ENCODE data around the gene TRIP6.
A peak's percentile ranks its signal among the peaks of the same experiment; 100 is the strongest.
"Not testable (repeated sequence)": the region's sequence is repeated elsewhere in the genome, so short reads cannot be mapped to it uniquely, and the experiment has no call there.

TRIP6 gene

DNA sequence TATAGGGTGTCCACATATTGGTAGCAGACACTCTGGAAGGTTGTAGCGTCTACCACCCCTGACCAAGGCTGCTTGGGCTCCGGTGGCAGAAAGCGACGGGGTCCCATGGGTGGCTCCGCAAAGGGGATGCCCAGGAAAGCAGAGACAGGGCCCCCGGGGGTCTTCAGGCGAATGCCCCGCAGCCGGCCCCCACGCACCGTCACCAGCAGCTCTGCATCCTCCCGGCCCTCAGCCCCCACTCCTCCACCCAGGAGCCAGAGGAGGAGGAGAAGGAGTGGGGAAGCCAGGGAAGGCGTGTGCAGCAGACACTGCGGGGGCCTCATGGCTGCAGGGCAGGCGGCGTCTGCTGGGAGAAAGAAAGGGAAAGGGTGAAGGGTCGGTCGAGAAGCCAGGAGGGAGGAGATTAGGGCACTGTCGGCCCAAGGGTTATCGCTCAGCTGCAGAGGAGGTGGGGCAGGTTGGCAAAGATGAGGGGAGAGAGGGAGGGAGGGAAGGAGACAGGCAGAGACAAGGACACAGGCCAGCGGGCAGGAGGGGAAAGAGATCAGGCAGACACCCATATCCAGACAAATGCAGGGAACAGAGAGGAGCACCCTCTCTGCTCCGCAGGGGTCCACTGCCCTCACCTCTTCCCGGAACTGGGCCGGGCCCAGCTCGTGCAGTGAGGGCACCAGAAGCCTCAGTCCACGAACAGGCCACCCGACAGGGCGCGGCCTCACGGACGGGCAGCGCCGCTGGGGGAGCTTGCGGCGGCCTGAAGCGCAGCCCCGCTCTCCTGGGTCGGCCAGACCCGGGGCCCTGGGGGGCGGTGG is 26.9 kb downstream of the TRIP6 start:
- H3K4me3 Mint-ChIP-seq: no peak overlapping the region
- intact Hi-C loops (cut with micrococcal nuclease): loop anchor here (5.0 kb wide), 1 partner anchor 193 kb away; the partner anchor contains the start of gene TRIM56
- H3K9me3 Mint-ChIP-seq: no peaks in the 10 kb centered on the region
- peaks cover 37% of the 10 kb centered on the region for H3K4me1 Mint-ChIP-seq (ENCODE audit: low read depth)
- no peaks in the 10 kb centered on the region for H3K36me3 Mint-ChIP-seq (ENCODE audit: low read depth)
- H3K27me3 Mint-ChIP-seq: peaks cover 79% of the 10 kb centered on the region
- H3K27ac Mint-ChIP-seq: no peak overlapping the region

DNA sequence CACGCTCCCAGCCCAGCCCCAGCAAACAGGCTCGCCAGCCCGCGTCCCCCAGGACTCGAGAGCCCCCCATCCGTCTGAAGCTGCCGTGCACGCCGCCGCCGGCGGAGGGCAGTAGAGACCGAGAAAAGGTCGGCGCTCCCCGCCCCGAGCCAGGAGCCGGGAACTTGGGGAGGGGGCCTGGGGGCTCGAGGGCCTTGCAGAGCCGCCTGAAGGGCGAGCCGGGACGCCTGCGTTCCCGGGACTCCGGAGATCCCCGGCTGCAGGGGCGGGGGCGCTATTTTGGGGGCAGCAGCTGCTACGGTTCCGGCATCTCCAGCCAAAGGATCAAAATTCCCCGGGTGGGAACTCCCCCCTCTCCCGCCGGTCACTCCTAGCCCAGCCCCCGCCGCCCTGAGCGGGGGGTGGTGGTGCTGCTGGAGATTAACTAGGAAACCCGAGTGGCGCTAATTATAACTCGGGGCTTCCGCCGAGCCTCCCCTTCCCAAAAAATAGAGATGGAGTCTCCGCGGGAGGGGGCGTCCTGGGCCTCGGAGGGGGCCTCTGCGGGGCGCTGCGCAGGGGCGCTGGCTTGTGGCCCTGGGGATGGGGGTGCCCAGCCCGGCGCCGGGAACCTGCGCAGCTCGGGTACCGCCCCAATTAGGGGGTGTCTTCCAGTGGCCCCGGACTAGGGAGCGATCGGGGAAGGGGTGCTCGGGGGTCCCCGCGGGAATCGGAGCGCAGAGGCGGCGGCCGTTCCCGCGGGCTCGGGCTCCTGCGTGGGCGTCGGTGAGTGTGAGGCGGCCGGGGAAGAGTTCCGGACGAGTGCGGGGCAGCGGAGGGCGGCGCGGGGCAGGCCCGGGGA is 27.9 kb downstream of the TRIP6 start:
- intact Hi-C loops (cut with micrococcal nuclease): loop anchor here (1.0 to 5.0 kb wide), 3 partner anchors 72 to 192 kb away; partner anchors contain the start of genes MUC12 and TRIM56
- H3K36me3 Mint-ChIP-seq (ENCODE audit: low read depth): no peaks in the 10 kb centered on the region
- no peak overlapping the region for H3K27ac Mint-ChIP-seq
- H3K27me3 Mint-ChIP-seq: peaks cover 88% of the 10 kb centered on the region
- peak overlapping the region; percentile 40 for H3K4me3 Mint-ChIP-seq
- H3K4me1 Mint-ChIP-seq (ENCODE audit: low read depth): peaks cover 33% of the 10 kb centered on the region
- H3K9me3 Mint-ChIP-seq: no peaks in the 10 kb centered on the region

DNA sequence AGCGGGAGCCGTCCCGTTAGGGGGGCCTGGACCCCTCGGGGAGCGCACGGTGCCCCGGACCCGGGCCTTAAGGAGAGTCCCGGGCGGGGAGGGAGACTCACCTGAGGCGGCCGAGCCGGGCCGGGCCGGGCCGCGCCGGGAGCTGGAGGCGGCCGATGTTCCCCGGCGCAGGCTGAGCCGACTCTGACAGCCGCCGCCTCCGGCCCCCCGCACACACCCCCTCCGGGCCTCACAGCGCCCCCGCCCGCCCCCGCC is 28.4 kb downstream of the TRIP6 start, which contains the start of gene ACHE:
Gene ACHE (minus strand): TSS at position 188 of the 255 bp plus-strand sequence. CDS start 1,656 bp downstream, outside the sequence.
- H3K27me3 Mint-ChIP-seq: peaks cover 86% of the 10 kb centered on the region
- H3K9me3 Mint-ChIP-seq: no peaks in the 10 kb centered on the region
- intact Hi-C loops (cut with micrococcal nuclease): loop anchor here (1.0 to 5.0 kb wide), 2 partner anchors 72 to 164 kb away; partner anchors contain the start of gene MUC12

DNA sequence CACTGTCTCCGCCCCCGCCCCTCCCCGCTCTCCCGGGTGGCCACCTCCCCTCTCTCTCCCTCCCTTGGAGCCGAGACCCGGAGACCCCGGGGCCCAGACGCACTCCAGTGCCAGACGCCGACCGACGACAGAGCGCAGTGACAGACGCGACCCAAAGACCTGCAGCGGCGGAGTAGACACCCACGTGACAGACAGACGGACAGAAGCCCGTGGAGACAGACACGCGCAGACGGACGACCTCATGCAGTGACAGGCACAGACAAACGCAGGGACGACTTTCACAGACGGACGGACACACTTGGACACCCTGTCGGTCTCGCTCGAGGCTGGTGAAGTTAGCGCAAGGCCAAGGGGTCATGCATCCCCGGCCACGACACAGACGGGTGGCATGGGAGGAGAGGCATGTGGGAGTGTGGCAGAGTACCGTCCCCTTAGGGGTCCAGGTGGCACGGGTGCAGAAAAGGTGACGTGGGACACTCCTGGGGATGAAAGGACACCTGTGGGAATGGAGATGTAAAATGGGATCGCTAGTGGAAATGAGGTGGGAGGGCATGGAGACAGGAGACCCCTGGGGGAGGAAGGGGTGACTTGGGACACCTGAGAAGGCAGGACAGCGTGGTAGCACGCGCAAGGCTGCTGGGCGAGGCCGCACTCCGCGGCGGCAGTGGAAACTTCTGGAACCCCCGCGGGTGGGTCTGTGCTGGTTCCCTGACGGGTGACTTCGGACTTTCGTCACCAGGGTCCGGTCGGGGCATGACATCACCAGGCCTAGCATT is 29.0 kb downstream of the TRIP6 start:
- H3K27ac Mint-ChIP-seq: peak overlapping the region; percentile 33

More for the DNA sequence above, 28.4 kb downstream of the TRIP6 start, which contains the start of gene ACHE:
- Mint-ChIP-seq H3K27ac (peak within 1 kb of the TSS; percentile 33), H3K36me3 (ENCODE audit: low read depth) (no peaks in the 10 kb centered on the region), H3K4me1 (ENCODE audit: low read depth) (peaks cover 28% of the 10 kb centered on the region), H3K4me3 (peak within 1 kb of the TSS; percentile 68)

DNA sequence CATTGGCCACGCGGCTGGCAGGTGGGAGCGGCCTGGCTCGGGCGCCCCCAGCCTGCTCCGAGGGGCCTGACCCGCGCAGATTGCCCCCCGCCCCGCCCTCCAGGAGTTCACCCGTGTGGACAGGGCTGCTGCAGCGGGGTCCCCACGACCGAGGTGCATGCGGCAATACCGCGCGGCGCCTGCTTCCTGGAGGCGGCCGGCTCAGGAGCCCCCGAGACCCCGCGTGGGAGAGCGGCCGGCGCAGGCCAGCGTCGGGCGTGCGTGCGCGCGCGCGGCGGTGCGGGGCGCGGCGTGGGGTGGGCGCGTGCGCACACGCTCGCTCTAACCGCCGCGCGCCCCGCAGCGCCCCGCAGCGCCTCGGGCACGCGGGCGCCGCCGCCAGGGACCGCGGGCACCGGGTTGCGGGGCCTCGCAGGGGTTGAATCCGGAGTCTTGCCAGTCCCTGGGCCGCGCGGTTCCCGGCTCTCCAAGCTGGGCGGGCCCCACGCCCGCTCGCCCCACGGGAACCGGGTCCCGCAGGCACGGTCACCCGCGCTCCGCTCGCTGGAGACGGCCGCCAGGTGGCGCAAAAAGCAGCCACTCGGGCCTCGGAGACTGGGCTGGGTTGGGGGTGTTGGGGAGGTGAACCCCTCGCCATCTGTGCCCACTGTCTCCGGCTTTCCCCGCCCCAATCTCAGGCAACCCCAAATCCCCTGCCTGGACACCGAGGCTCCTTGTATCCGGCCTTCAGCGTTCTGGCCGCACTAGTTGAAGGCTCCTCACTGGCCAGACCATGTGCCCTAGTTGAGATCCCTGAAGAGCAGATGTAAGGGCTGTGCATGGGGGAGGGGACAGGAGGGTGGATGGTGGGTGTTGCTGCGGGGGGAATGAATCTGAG is 29.8 kb downstream of the TRIP6 start:
- Mint-ChIP-seq H3K9me3 (no peaks in the 10 kb centered on the region), H3K27me3 (peaks cover 81% of the 10 kb centered on the region), H3K27ac (no peak overlapping the region), H3K4me1 (ENCODE audit: low read depth) (peaks cover 18% of the 10 kb centered on the region), H3K36me3 (ENCODE audit: low read depth) (no peaks in the 10 kb centered on the region), H3K4me3 (peak overlapping the region; percentile 41)
- intact Hi-C loops (cut with micrococcal nuclease): loop anchor here (5.0 kb wide), 1 partner anchor 70 kb away; the partner anchor contains the start of gene MUC12

More for the DNA sequence above, 29.0 kb downstream of the TRIP6 start:
- H3K27me3 Mint-ChIP-seq: peaks cover 86% of the 10 kb centered on the region
- peak overlapping the region; percentile 68 for H3K4me3 Mint-ChIP-seq
- H3K4me1 Mint-ChIP-seq (ENCODE audit: low read depth): peaks cover 22% of the 10 kb centered on the region
- H3K9me3 Mint-ChIP-seq: no peaks in the 10 kb centered on the region
- intact Hi-C loops (cut with micrococcal nuclease): loop anchor here (1.0 to 5.0 kb wide), 2 partner anchors 71 to 163 kb away; partner anchors contain the start of gene MUC12
- no peaks in the 10 kb centered on the region for H3K36me3 Mint-ChIP-seq (ENCODE audit: low read depth)

DNA sequence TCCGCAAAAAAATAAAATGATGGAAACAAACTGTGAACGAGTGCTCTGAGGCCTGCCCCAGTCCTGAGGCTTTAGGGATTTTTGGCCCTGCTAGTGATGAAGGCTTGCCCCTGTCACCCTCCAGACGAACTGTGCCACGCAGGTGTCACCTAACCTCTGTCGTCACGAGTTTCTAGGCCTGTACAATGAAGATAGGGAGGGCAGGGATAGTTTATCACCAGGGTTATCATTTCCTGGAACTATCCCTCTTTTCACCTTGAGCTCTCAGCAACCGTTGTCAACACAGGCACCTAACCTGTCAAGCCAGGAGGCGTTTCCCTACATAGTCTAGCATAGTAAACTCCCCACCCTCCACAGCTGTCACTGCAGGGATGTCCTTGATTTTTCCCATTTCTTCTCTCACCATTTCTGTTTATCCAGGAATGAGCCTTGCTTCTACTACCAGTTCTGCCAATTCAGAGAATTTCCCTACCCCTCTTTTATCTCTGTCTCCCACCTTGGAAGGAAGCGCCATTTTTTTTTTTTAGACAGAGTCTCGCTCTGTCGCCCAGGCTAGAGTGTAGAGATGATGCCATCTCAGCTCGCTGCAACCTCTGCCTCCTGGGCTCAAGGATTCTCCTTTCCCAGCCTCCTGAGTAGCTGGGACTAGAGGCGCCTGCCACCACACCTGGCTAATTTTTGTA is 30.7 kb downstream of the TRIP6 start:
- Mint-ChIP-seq H3K36me3 (ENCODE audit: low read depth) (no peaks in the 10 kb centered on the region), H3K27ac (no peak overlapping the region), H3K27me3 (peaks cover 79% of the 10 kb centered on the region), H3K9me3 (no peaks in the 10 kb centered on the region), H3K4me3 (no peak overlapping the region), H3K4me1 (ENCODE audit: low read depth) (peaks cover 18% of the 10 kb centered on the region)
- intact Hi-C loops (cut with micrococcal nuclease): loop anchor here (5.0 kb wide), 1 partner anchor 69 kb away; the partner anchor contains the start of gene MUC12

DNA sequence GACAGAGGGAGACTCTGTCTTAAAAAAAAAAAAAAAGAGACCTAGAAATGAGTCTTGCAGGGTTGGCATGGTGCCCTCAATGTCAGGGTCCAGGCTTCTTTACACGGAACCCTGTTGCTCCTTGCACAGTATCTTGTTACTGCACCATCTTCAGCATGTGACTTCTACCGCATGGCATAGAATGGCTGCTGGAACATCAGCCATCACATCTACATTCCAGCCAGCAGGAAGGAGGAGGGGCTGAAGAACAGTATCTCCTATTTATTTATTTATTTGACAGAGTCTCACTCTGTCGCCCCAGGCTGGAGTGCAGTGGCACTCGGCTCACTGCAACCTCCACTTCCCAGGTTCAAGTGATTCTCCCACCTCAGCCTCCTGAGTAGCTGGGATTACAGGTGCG is 32.2 kb downstream of the TRIP6 start:
- no peak overlapping the region for H3K4me3 Mint-ChIP-seq
- H3K36me3 Mint-ChIP-seq (ENCODE audit: low read depth): no peaks in the 10 kb centered on the region
- H3K27ac Mint-ChIP-seq: no peak overlapping the region
- H3K9me3 Mint-ChIP-seq: no peaks in the 10 kb centered on the region
- intact Hi-C loops (cut with micrococcal nuclease): loop anchor here (5.0 kb wide), 1 partner anchor 68 kb away; the partner anchor contains the start of gene MUC12
- peaks cover 18% of the 10 kb centered on the region for H3K4me1 Mint-ChIP-seq (ENCODE audit: low read depth)
- peaks cover 72% of the 10 kb centered on the region for H3K27me3 Mint-ChIP-seq

DNA sequence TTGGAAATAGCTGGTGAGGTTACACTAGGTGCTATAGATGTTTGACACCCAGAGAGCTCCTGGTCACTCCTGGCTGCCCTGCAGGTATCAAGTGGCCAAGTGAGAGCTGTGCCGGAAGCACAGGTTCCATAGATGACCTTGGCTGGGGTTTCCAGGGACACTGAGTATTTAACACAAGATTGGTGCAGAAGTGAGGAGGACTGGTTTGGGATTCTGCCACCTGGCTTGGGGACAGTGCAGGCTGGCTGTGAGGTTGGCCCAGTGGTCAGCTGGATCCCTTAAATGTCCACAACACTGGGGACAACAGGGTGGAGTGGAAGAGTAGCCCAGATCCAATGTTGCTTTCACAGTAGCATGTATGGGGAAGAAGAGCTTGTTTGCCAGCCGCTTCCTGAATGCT is 33.8 kb downstream of the TRIP6 start:
- peaks cover 10% of the 10 kb centered on the region for H3K4me1 Mint-ChIP-seq (ENCODE audit: low read depth)
- no peaks in the 10 kb centered on the region for H3K9me3 Mint-ChIP-seq
- H3K4me3 Mint-ChIP-seq: no peak overlapping the region
- H3K36me3 Mint-ChIP-seq (ENCODE audit: low read depth): no peaks in the 10 kb centered on the region
- intact Hi-C loops (cut with micrococcal nuclease): no loop called here
- H3K27ac Mint-ChIP-seq: no peak overlapping the region
- peaks cover 64% of the 10 kb centered on the region for H3K27me3 Mint-ChIP-seq

DNA sequence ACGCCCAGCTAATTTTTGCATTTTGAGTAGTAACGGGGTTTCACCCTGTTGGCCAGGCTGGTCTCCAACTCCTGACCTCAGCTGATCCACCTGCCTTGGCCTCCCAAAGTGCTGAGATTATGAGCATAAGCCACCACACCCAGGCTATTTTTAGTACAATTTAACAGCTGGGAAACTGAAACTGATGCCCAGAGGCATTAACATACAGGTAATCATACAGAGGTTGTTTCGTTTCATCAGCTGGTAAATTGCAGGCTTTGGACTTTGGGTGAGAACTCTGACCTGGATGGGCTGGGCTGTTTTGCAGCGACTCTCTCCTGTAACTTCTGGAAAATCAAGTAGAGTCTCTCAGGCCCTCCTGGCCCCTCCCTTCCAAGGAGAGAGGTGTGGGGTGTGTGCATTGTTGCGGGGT is 34.7 kb downstream of the TRIP6 start:
- Mint-ChIP-seq H3K36me3 (ENCODE audit: low read depth) (no peaks in the 10 kb centered on the region), H3K9me3 (no peaks in the 10 kb centered on the region), H3K4me1 (ENCODE audit: low read depth) (peaks cover 5% of the 10 kb centered on the region), H3K27me3 (peaks cover 59% of the 10 kb centered on the region), H3K27ac (no peak overlapping the region), H3K4me3 (no peak overlapping the region)
- intact Hi-C loops (cut with micrococcal nuclease): no loop called here

DNA sequence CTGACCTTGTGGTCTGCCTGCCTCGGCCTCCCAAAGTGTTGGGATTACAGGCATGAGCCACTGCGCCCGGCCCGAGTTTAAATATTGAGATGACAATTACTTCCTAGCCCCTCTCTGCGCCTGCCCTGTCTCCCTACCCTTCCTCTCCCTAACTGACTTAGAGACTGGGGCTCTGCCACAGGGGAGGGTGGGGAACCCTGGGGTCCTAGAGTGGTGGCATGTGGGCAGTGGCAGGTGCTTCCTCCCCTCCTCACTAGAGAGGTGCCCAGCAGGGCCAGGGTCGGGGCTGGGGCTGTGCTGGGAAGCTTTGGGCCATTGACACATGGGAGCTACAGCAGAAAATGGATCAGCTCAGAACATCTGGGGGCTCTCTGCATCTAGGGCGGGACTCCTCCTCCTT is 35.5 kb downstream of the TRIP6 start:
- Mint-ChIP-seq H3K27ac (no peak overlapping the region), H3K27me3 (peaks cover 53% of the 10 kb centered on the region), H3K4me3 (no peak overlapping the region), H3K36me3 (ENCODE audit: low read depth) (no peaks in the 10 kb centered on the region), H3K9me3 (no peaks in the 10 kb centered on the region), H3K4me1 (ENCODE audit: low read depth) (no peaks in the 10 kb centered on the region)
- intact Hi-C loops (cut with micrococcal nuclease): no loop called here

DNA sequence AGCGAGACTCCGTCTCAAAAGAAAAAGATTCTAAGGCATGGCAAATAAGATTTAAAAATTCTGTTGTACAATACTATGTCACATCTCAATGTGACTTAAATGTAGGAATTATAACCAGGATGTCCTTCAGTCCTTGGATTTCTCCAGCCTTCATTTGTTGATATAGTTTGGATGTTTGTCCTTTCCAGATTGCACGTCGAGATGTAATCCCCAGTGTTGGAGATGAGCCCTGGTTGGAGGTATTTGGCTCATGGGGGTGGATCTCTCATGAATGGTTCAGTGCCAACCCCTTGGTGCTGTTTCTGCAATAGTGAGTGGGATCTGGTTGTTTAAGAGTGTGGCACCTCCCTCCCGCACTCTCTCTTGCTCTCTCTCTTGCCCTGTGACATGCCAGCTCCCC is 41.3 kb downstream of the TRIP6 start:
- Mint-ChIP-seq H3K36me3 (ENCODE audit: low read depth) (no peaks in the 10 kb centered on the region), H3K4me3 (no peak overlapping the region), H3K9me3 (no peaks in the 10 kb centered on the region), H3K27me3 (peaks cover 10% of the 10 kb centered on the region), H3K27ac (peak overlapping the region; percentile 32), H3K4me1 (ENCODE audit: low read depth) (peaks cover 18% of the 10 kb centered on the region)
- intact Hi-C loops (cut with micrococcal nuclease): no loop called here

DNA sequence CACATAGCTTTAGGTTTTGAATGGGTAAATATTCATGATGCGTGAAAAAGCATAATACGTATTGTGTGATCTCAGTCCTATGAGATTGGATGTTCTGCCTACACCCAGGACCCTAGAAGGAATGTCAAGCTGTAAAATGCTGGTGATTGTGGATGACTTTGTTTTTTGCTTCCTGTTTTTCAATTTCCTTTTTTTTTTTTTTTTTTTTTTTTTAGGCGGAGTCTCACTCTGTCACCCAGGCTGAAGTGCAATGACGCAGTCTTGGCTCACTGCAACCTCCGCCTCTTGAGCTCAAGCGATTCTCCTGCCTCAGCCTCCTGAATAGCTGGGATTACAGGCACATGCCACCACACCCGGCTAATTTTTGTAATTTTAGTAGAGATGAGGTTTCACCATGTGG is 43.3 kb downstream of the TRIP6 start:
- H3K4me3 Mint-ChIP-seq; H3K36me3 Mint-ChIP-seq (ENCODE audit: low read depth); H3K9me3 Mint-ChIP-seq; intact Hi-C loops (cut with micrococcal nuclease); H3K27me3 Mint-ChIP-seq: not testable (repeated sequence)
- H3K4me1 Mint-ChIP-seq (ENCODE audit: low read depth): peaks cover 31% of the 10 kb centered on the region
- peak overlapping the region; percentile 78 for H3K27ac Mint-ChIP-seq

Data from dendritic cell treated with granulocyte-macrophage colony-stimulating factor and Interleukin-4, amounts not matched to agents 40 ng/mL and 50 ng/mL, for 4 days (primary cell).